Fibroblast of lung (primary cell): Measurements from ENCODE around the gene CACNB2. TPM values are rescaled to one million over a fixed set of nuclear protein-coding genes. Genes with fewer than 3 reads are reported as not detected.

Source experiments
- DNase-seq, 2 donors: peaks; one replicate each; pipeline versions ENCODE4 v3.0.0 to v3.0.0-alpha.2; 2010; ENCODE audit warnings: low read depth in 2 of 2
- H2AFZ ChIP-seq: 2 replicates; pipeline ENCODE4 v1.5.1; 2012; ENCODE audit warnings: low read length, control low read depth, inconsistent platforms
- H3K27ac ChIP-seq: 2 replicates; pipeline ENCODE4 v1.5.1; 2011; ENCODE audit warnings: low read length, control low read depth; ENCODE audit not compliant: insufficient read depth
- H3K27me3 ChIP-seq: 2 replicates; pipeline ENCODE4 v1.5.1; 2011; ENCODE audit warnings: mild to moderate bottlenecking, low read length; ENCODE audit not compliant: control insufficient read depth, insufficient read depth
- H3K36me3 ChIP-seq: 2 replicates; pipeline ENCODE4 v1.5.1; 2011; ENCODE audit warnings: low read length; ENCODE audit not compliant: control insufficient read depth, insufficient read depth
- H3K4me1 ChIP-seq: 2 replicates; pipeline ENCODE4 v1.5.1; 2011; ENCODE audit warnings: low read length; ENCODE audit not compliant: control insufficient read depth, insufficient read depth; ENCODE audit errors: extremely low read depth
- H3K4me2 ChIP-seq: 2 replicates; pipeline ENCODE4 v1.5.1; 2011; ENCODE audit warnings: low read length, control low read depth; ENCODE audit not compliant: insufficient read depth; ENCODE audit errors: extremely low read depth
- H3K4me3 ChIP-seq, 4 experiments: fragments of 200-600 bp in 1 of 4; sonication (generic) in 1 of 4; replicated peaks in 1 of 4; 2 replicates each; pipeline ENCODE4 v1.5.1; 2011 to 2016; ENCODE audit warnings: low read length in 4 of 4, low read depth in 3 of 4, mild to moderate bottlenecking in 3 of 4, control low read depth in 2 of 4, inconsistent platforms in 1 of 4, mixed read lengths in 1 of 4; ENCODE audit not compliant: insufficient read depth in 1 of 4; ENCODE audit errors: control extremely low read depth in 1 of 4
- H3K79me2 ChIP-seq: 2 replicates; pipeline ENCODE4 v1.5.1; 2012; ENCODE audit warnings: mild to moderate bottlenecking, low read length, inconsistent platforms; ENCODE audit not compliant: control insufficient read depth, insufficient read depth
- H3K9ac ChIP-seq: 2 replicates; pipeline ENCODE4 v1.5.1; 2011; ENCODE audit warnings: mild to moderate bottlenecking, low read length, control low read depth; ENCODE audit not compliant: insufficient read depth
- H3K9me3 ChIP-seq: 2 replicates; pipeline ENCODE4 v1.5.1; 2012; ENCODE audit warnings: low read depth, low read length; ENCODE audit not compliant: control insufficient read depth, insufficient read depth
- H4K20me1 ChIP-seq: 2 replicates; pipeline ENCODE4 v1.5.1; 2011; ENCODE audit warnings: low read length; ENCODE audit not compliant: control insufficient read depth, insufficient read depth; ENCODE audit errors: extremely low read depth
- EZH2 ChIP-seq: IDR thresholded peaks from 2 replicates; pipeline ENCODE4 v1.5.1; 2012; ENCODE audit warnings: low read length, control low read depth, mild to moderate bottlenecking; ENCODE audit errors: missing control alignments
- polyA plus RNA-seq, 2 donors: library from polyadenylated mRNA; depleted of rRNA in 1 of 2; stranded (reverse) in 1 of 2; unstranded in 1 of 2; fragments of >200 nt; gene quantifications; 2 replicates each; pipeline ENCODE4 v1.2.1, GENCODE V29; 2011 to 2012; ENCODE audit warnings: missing spikeins in 1 of 2
- total RNA-seq: library from RNA; depleted of rRNA; stranded (reverse); fragments of >200 nt; gene quantifications from 2 replicates; pipeline ENCODE4 v1.2.1, GENCODE V29; 2014
- TF ChIP-seq, protein P1 (sequence below), 2 donors: IDR thresholded peaks in 1 of 2; conservative IDR thresholded peaks in 1 of 2; 1 replicate in 1 of 2; 2 replicates in 1 of 2; pipeline ENCODE4 v1.5.1; 2011 to 2012; ENCODE audit warnings: low read length in 2 of 2, control low read depth in 1 of 2, inconsistent platforms in 1 of 2, low read depth in 1 of 2, mild to moderate bottlenecking in 1 of 2

The CACNB2 gene
- total and polyA plus RNA-seq, 2 donors (not counting 1 experiment from before 2014, with no cell fraction given): 0.66 to 0.70 TPM

DNA sequence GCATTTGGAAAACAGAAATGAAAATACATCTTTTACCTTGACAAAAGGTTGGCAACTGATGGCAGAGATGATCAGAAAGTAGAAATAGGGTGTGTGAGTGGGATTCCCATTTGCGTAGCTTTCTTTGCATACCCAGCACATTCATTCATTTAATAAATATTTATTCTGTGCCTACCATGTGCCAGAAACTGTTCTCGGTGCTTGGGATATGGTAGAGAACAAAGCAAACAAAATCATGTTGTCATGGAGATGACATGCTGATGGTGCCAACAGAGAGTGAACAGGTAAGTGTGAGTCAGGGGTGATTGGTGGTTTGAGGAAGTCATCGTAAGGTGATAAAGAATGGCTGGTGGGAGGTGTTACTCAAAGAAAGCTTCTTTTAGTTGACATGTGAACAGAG, 45.4 kb downstream of the CACNB2 start:
- H3K9ac ChIP-seq: no peak overlapping the region

DNA sequence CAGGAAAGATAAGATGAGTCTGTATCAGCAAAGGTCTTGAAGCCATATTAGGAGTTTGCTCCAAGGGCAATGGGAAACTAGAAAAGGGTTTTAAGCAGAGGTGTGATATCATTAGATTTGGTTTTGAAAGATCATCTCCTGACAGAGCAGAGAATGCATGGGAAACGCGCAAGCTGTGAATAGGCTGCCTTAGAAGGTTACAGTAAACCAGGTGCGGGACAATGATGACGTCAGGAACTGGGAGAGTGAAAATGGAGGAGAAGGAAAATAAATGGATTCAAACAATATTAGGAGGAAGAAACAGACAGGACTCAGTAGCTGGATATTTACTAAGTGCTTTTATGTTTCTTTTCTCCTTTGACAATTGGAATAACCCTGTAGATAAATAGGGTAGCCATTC, 50.6 kb downstream of the CACNB2 start:
- Histone ChIP-seq H4K20me1 (no peaks in the 10 kb centered on the region), H3K9me3 (no peaks in the 10 kb centered on the region)

More for the DNA sequence above, 45.4 kb downstream of the CACNB2 start:
- no peak overlapping the region for H2AFZ ChIP-seq
- H3K4me2 ChIP-seq: no peak overlapping the region
- DNase-seq: no peak
- TF ChIP-seq, protein P1, sequence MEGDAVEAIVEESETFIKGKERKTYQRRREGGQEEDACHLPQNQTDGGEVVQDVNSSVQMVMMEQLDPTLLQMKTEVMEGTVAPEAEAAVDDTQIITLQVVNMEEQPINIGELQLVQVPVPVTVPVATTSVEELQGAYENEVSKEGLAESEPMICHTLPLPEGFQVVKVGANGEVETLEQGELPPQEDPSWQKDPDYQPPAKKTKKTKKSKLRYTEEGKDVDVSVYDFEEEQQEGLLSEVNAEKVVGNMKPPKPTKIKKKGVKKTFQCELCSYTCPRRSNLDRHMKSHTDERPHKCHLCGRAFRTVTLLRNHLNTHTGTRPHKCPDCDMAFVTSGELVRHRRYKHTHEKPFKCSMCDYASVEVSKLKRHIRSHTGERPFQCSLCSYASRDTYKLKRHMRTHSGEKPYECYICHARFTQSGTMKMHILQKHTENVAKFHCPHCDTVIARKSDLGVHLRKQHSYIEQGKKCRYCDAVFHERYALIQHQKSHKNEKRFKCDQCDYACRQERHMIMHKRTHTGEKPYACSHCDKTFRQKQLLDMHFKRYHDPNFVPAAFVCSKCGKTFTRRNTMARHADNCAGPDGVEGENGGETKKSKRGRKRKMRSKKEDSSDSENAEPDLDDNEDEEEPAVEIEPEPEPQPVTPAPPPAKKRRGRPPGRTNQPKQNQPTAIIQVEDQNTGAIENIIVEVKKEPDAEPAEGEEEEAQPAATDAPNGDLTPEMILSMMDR (conservative IDR thresholded peaks at IDR 0.05 in 1 of 2, IDR thresholded peaks at IDR 0.05 in 1 of 2; ENCODE audit: low read depth in 1 of 2, low read length in 2 of 2): no peak
- no peak for TF ChIP-seq EZH2
- H3K4me3 ChIP-seq: no peak overlapping the region
- no peaks in the 10 kb centered on the region for H4K20me1 ChIP-seq
- H3K4me1 ChIP-seq: no peaks in the 10 kb centered on the region
- no peak overlapping the region for H3K27ac ChIP-seq
- peaks cover 3% of the 10 kb centered on the region for H3K27me3 ChIP-seq
- H3K79me2 ChIP-seq: no peaks in the 10 kb centered on the region
- H3K9me3 ChIP-seq: no peaks in the 10 kb centered on the region
- H3K36me3 ChIP-seq: no peaks in the 10 kb centered on the region

DNA sequence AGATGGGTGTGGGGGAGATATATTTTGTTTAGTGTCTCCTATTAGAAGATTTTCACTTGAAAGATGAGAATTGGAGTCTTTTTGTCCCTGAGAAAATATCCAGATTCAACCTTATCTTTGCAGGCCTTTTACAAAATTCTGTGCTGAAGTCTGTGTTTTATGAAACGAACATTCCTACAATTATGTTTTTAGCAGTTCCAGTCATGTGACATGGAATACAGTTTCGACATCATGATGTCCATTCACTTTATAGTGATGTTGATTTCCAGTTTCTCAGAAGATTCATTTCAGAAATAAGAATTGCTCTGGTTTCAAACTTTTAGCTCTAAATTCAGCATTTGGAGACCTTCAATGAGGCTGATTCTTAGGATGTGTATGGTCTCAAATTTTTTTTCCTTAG, 54.4 kb downstream of the CACNB2 start:
- Histone ChIP-seq H3K4me3 (no peak overlapping the region), H4K20me1 (no peaks in the 10 kb centered on the region), H2AFZ (no peak overlapping the region), H3K27ac (no peak overlapping the region), H3K79me2 (no peaks in the 10 kb centered on the region), H3K36me3 (no peaks in the 10 kb centered on the region), H3K9me3 (no peaks in the 10 kb centered on the region), H3K4me1 (peaks cover 9% of the 10 kb centered on the region), H3K27me3 (peaks cover 3% of the 10 kb centered on the region), H3K4me2 (no peak overlapping the region), H3K9ac (no peak overlapping the region)
- no peak for DNase-seq
- TF ChIP-seq, protein P1 (conservative IDR thresholded peaks at IDR 0.05 in 1 of 2, IDR thresholded peaks at IDR 0.05 in 1 of 2; ENCODE audit: low read depth in 1 of 2, low read length in 2 of 2): no peak
- TF ChIP-seq EZH2: no peak

More for the DNA sequence above, 50.6 kb downstream of the CACNB2 start:
- H3K27ac ChIP-seq: no peak overlapping the region
- no peak overlapping the region for H3K4me2 ChIP-seq
- no peak for TF ChIP-seq EZH2
- TF ChIP-seq, protein P1 (conservative IDR thresholded peaks at IDR 0.05 in 1 of 2, IDR thresholded peaks at IDR 0.05 in 1 of 2; ENCODE audit: low read depth in 1 of 2, low read length in 2 of 2): no peak
- H3K79me2 ChIP-seq: no peaks in the 10 kb centered on the region
- H2AFZ ChIP-seq: no peak overlapping the region
- no peak overlapping the region for H3K9ac ChIP-seq
- H3K27me3 ChIP-seq: peaks cover 3% of the 10 kb centered on the region
- no peak overlapping the region for H3K4me3 ChIP-seq
- DNase-seq: no peak
- no peaks in the 10 kb centered on the region for H3K36me3 ChIP-seq
- peaks cover 9% of the 10 kb centered on the region for H3K4me1 ChIP-seq
